Measurements from ENCODE around the gene SLC38A9. TPM values are rescaled to one million over a fixed set of nuclear protein-coding genes. Genes with fewer than 3 reads are reported as not detected.

The SLC38A9 gene
- total and polyA plus RNA-seq, 2 of the 8 experiments (the other 6 are each of a cell fraction or from before 2014, with no cell fraction given), result 29.2 to 43.7 TPM

GRCh38 chr5:55700745-55701144, 11.4 kb downstream of the SLC38A9 start:
- H2AFZ ChIP-seq (ENCODE audit: low read length), result no peak overlapping the region
- no peak overlapping the region for H3K18ac ChIP-seq (ENCODE audit: extremely low read depth, low read length)
- H3K79me1 ChIP-seq (ENCODE audit: low read depth, low read length), result no peaks in the 10 kb centered on the region
- no peak overlapping the region for H3K9ac ChIP-seq (replicated peaks in 1 of 4; ENCODE audit: extremely low read depth in 1 of 4, low read depth in 3 of 4, low read length in 3 of 4)
- no peak for TF ChIP-seq KDM1A (IDR thresholded peaks at IDR 0.05; ENCODE audit: borderline replicate concordance, low read length)
- TF ChIP-seq CEBPB (IDR thresholded peaks at IDR 0.05; ENCODE audit: low read depth, low read length), result no peak
- no peak for TF ChIP-seq RBBP5 (IDR thresholded peaks at IDR 0.05; ENCODE audit: borderline replicate concordance, low read depth, low read length)
- no peak for TF ChIP-seq FOSL1 (IDR thresholded peaks at IDR 0.05; ENCODE audit: insufficient read depth, low read depth, low read length)
- no peak for TF ChIP-seq ASH2L (IDR thresholded peaks at IDR 0.05; ENCODE audit: low read length)
- TF ChIP-seq POU5F1 (IDR thresholded peaks at IDR 0.05; ENCODE audit: low read depth, low read length), result no peak
- no peak for TF ChIP-seq SUZ12 (IDR thresholded peaks at IDR 0.05; ENCODE audit: low read length)
- TF ChIP-seq BACH1 (IDR thresholded peaks at IDR 0.05; ENCODE audit: low read length), result no peak
- TF ChIP-seq PHF8 (conservative IDR thresholded peaks at IDR 0.05; ENCODE audit: low read depth, low read length), result no peak
- no peak for TF ChIP-seq SP4 (IDR thresholded peaks at IDR 0.05; ENCODE audit: low read length)
- no peak for TF ChIP-seq SRF (IDR thresholded peaks at IDR 0.05; ENCODE audit: low read depth, low read length)
- TF ChIP-seq POLR2A (IDR thresholded peaks at IDR 0.05; ENCODE audit: control extremely low read depth in 1 of 2, low read depth in 2 of 2, low read length in 2 of 2), result no peak
- TF ChIP-seq USF2 (IDR thresholded peaks at IDR 0.05; ENCODE audit: low read length), result no peak
- no peak for TF ChIP-seq SIX5 (IDR thresholded peaks at IDR 0.05; ENCODE audit: low read depth, low read length)
- H3K27me3 ChIP-seq (replicated peaks in 1 of 4; ENCODE audit: control insufficient read depth in 3 of 4, extremely low read depth in 1 of 4, insufficient read depth in 3 of 4, low read length in 3 of 4), result no peaks in the 10 kb centered on the region
- ChIA-PET CTCF (ENCODE audit: partially characterized antibody) (interaction anchor here (1.0 to 1.4 kb wide), 3 partner anchors 9 to 408 kb away, joined by 3 to 5 read pairs (median 3); no protein-coding TSS in a partner anchor), POLR2A (ENCODE audit: partially characterized antibody) (interaction anchor here (1.0 to 1.4 kb wide), 2 partner anchors 8 to 10 kb away, joined by 3 to 4 read pairs; no protein-coding TSS in a partner anchor)
- H2BK5ac ChIP-seq (ENCODE audit: low read depth, low read length), result no peak overlapping the region
- no peak overlapping the region for H3K14ac ChIP-seq (ENCODE audit: insufficient read length)
- peaks cover 6 to 8% of the 10 kb centered on the region in 2 experiments; a peak in 2 of 4 replicates for H3K9me3 ChIP-seq (ENCODE audit: insufficient read depth in 2 of 2, low read depth in 1 of 2, low read length in 1 of 2)
- H3K4me3 ChIP-seq (ENCODE audit: extremely low read depth in 1 of 4, insufficient read depth in 2 of 4, low read depth in 3 of 4, low read length in 4 of 4), result no peak overlapping the region
- H4K91ac ChIP-seq (replicated peaks; ENCODE audit: insufficient read length, low read length), result no peak overlapping the region
- no peak overlapping the region for H2BK120ac ChIP-seq (replicated peaks; ENCODE audit: low read depth, low read length)
- H3K56ac ChIP-seq (replicated peaks; ENCODE audit: insufficient read length, low read depth, low read length), result no peak overlapping the region
- H3K79me2 ChIP-seq (ENCODE audit: control insufficient read depth in 1 of 2, insufficient read depth in 2 of 2, low read length in 2 of 2), result no peaks in the 10 kb centered on the region
- no peaks in the 10 kb centered on the region for H4K20me1 ChIP-seq (replicated peaks in 1 of 2; ENCODE audit: control insufficient read depth in 1 of 2, insufficient read depth in 2 of 2, low read length in 2 of 2)
- no peak overlapping the region for H2BK20ac ChIP-seq (ENCODE audit: low read length)
- H3K4me2 ChIP-seq (ENCODE audit: insufficient read depth in 1 of 2, low read depth in 2 of 2, low read length in 2 of 2), result no peak overlapping the region
- no peak overlapping the region for H2BK12ac ChIP-seq (ENCODE audit: low read depth, low read length)
- no peak overlapping the region for H3K23ac ChIP-seq (ENCODE audit: insufficient read length)
- WGBS, 2 experiments (ENCODE audit: extremely low coverage in 1 of 2, insufficient coverage in 1 of 2, insufficient read length in 1 of 2, insufficient replicate concordance in 2 of 2, low coverage in 1 of 2, low lambda C conversion rate in 2 of 2, missing lambda C conversion rate in 1 of 2), result 86% methylated on average over 1 of the region's 2 CpGs; no CpG with 5 or more reads in 1 of the 2 experiments
- no peak overlapping the region for H4K8ac ChIP-seq (ENCODE audit: extremely low read depth, insufficient read depth, low read length)
- FAIRE-seq (no peak), DNase-seq (ENCODE audit: low read depth in 1 of 2, low spot score in 2 of 2) (no peak)
- H3K27ac ChIP-seq (ENCODE audit: low read depth, low read length), result no peak overlapping the region
- H2AK5ac ChIP-seq (ENCODE audit: low read depth, low read length), result no peak overlapping the region
- no peaks in the 10 kb centered on the region for H3K23me2 ChIP-seq (ENCODE audit: low read depth, low read length)
- no peak overlapping the region for H4K5ac ChIP-seq (ENCODE audit: insufficient read length, low read depth, low read length)
- no peak overlapping the region for H2BK15ac ChIP-seq (ENCODE audit: low read length)
- no peak overlapping the region for H3K4ac ChIP-seq (replicated peaks; ENCODE audit: insufficient read length, low read depth, low read length)
- H3K4me1 ChIP-seq (replicated peaks in 1 of 4; ENCODE audit: control insufficient read depth in 3 of 4, insufficient read depth in 4 of 4, low read length in 3 of 4), result 0 out of 7 replicates have a peak, but pooled peaks cover 0 to 2% (median 0%) of the 10 kb centered on the region in 4 experiments
- H3K36me3 ChIP-seq (ENCODE audit: control insufficient read depth in 2 of 4, insufficient read depth in 4 of 4, low read length in 3 of 4), result peaks cover 0 to 31% (median 5%) of the 10 kb centered on the region in 4 experiments; a peak in 3 of 8 replicates

Measured in H1 (cell line).